Right atrium auricular region (tissue), 2 donors: ENCODE data around the gene WFDC6. TPM values are rescaled to one million over a fixed set of nuclear protein-coding genes. Genes with fewer than 3 reads are reported as not detected.

Source experiments
- DNase-seq: peaks from one replicate; pipeline ENCODE4 v3.0.0-alpha.2; 2019; ENCODE audit warnings: low spot score
- H3K27ac ChIP-seq, 2 donors: fragments of 200-600 bp; sonication (generic); 1 replicate in 1 of 2; 2 replicates in 1 of 2; pipeline ENCODE4 v1.5.1; 2016 to 2019
- H3K27me3 ChIP-seq, 2 donors: fragments of 200-600 bp; sonication (generic); one replicate each; pipeline versions ENCODE4 v1.5.1 to v1.6.0; 2017 to 2019
- H3K36me3 ChIP-seq: fragments of 200-600 bp; sonication (generic); one replicate; pipeline ENCODE4 v1.5.1; 2016
- H3K4me1 ChIP-seq, 2 donors: fragments of 200-600 bp; sonication (generic); one replicate each; pipeline versions ENCODE4 v1.5.1 to v1.6.0; 2017 to 2019
- H3K4me3 ChIP-seq, 2 donors: fragments of 200-600 bp; sonication (generic); 1 replicate in 1 of 2; 2 replicates in 1 of 2; pipeline ENCODE4 v1.5.1; 2017 to 2019; ENCODE audit warnings: mild to moderate bottlenecking in 1 of 2, moderate library complexity in 1 of 2
- H3K9me3 ChIP-seq, 2 donors: fragments of 200-600 bp; sonication (generic); one replicate each; pipeline ENCODE4 v1.5.1; 2019
- CTCF ChIP-seq, 2 donors: fragments of 200-600 bp; sonication (generic); IDR thresholded peaks; one replicate each; pipeline ENCODE4 v1.5.1; 2019; ENCODE audit warnings: antibody characterized with exemption in 2 of 2
- total RNA-seq, 2 donors: library from RNA; depleted of rRNA; stranded (reverse); fragments of >200 nt; gene quantifications; one replicate each; pipeline ENCODE4 v1.1.0, GENCODE V29; 2016

The WFDC6 gene
- total RNA-seq, 2 donors from 2014 or later, result not detected

- Histone ChIP-seq H3K27me3 (no peaks in the 10 kb centered on the region), H3K9me3 (no peaks in the 10 kb centered on the region), H3K36me3 (no peaks in the 10 kb centered on the region), H3K4me1 (no peaks in the 10 kb centered on the region), H3K4me3 (no peak overlapping the region), H3K27ac (no peak overlapping the region)
- DNase-seq, result no peak
- no peak for TF ChIP-seq CTCF (IDR thresholded peaks at IDR 0.05)
Observed at GRCh38 chr20:45506398-45506797, 32.9 kb downstream of the WFDC6 start.

- Histone ChIP-seq H3K4me3 (no peak overlapping the region), H3K27me3 (no peaks in the 10 kb centered on the region), H3K9me3 (no peaks in the 10 kb centered on the region), H3K4me1 (no peaks in the 10 kb centered on the region), H3K27ac (no peak overlapping the region), H3K36me3 (no peaks in the 10 kb centered on the region)
- TF ChIP-seq CTCF (IDR thresholded peaks at IDR 0.05), result no peak
- no peak for DNase-seq
Observed at GRCh38 chr20:45503403-45503802, 35.9 kb downstream of the WFDC6 start.

GRCh38 chr20:45502561-45502960 lies 36.7 kb downstream of the WFDC6 start:
- H3K27me3 ChIP-seq, result no peaks in the 10 kb centered on the region

GRCh38 chr20:45501600-45501999 lies 37.7 kb downstream of the WFDC6 start:
- no peak overlapping the region for H3K27ac ChIP-seq
- TF ChIP-seq CTCF (IDR thresholded peaks at IDR 0.05), result no peak
- no peaks in the 10 kb centered on the region for H3K36me3 ChIP-seq
- DNase-seq, result no peak
- H3K27me3 ChIP-seq, result no peaks in the 10 kb centered on the region
- H3K4me1 ChIP-seq, result no peaks in the 10 kb centered on the region
- H3K9me3 ChIP-seq, result no peaks in the 10 kb centered on the region
- H3K4me3 ChIP-seq, result no peak overlapping the region

More at GRCh38 chr20:45502561-45502960, 36.7 kb downstream of the WFDC6 start:
- no peaks in the 10 kb centered on the region for H3K4me1 ChIP-seq
- no peaks in the 10 kb centered on the region for H3K9me3 ChIP-seq
- no peak for TF ChIP-seq CTCF (IDR thresholded peaks at IDR 0.05)
- no peak for DNase-seq
- H3K36me3 ChIP-seq, result no peaks in the 10 kb centered on the region
- H3K4me3 ChIP-seq, result no peak overlapping the region
- no peak overlapping the region for H3K27ac ChIP-seq

- Histone ChIP-seq H3K9me3 (no peaks in the 10 kb centered on the region), H3K27me3 (no peaks in the 10 kb centered on the region), H3K27ac (no peak overlapping the region), H3K4me1 (no peaks in the 10 kb centered on the region), H3K36me3 (no peaks in the 10 kb centered on the region), H3K4me3 (no peak overlapping the region)
- TF ChIP-seq CTCF (IDR thresholded peaks at IDR 0.05), result no peak
- DNase-seq, result no peak
Observed at GRCh38 chr20:45500022-45500421, 39.3 kb downstream of the WFDC6 start.

- H3K27ac ChIP-seq, result no peak overlapping the region
- H3K9me3 ChIP-seq, result no peaks in the 10 kb centered on the region
- DNase-seq, result no peak
- H3K27me3 ChIP-seq, result no peaks in the 10 kb centered on the region
- TF ChIP-seq CTCF (IDR thresholded peaks at IDR 0.05), result no peak
- H3K4me1 ChIP-seq, result no peaks in the 10 kb centered on the region
- no peaks in the 10 kb centered on the region for H3K36me3 ChIP-seq
- no peak overlapping the region for H3K4me3 ChIP-seq
Observed at GRCh38 chr20:45497971-45498494, 41.2 kb downstream of the WFDC6 start.
